Calu3 (cell line): ENCODE data around the gene ADPRHL1. TPM values are rescaled to one million over a fixed set of nuclear protein-coding genes. Genes with fewer than 3 reads are reported as not detected.

Source experiments
- BruUV-seq: library from RNA; stranded (reverse); fragments of 400-500 nt; replicated peaks from 2 replicates; lab custom pipeline; 2021; lab: Mats Ljungman, UMichigan
- CTCF ChIA-PET: fragments of 300-600 bp; sonication (Branson Sonifier 250); formaldehyde crosslinking; loops from one replicate; lab custom pipeline; 2022; ENCODE audit warnings: antibody characterized with exemption; lab: Charles Lee
- DNase-seq: peaks from one replicate; pipeline ENCODE4 v3.0.0; 2022
- H3K27ac Mint-ChIP-seq: one replicate; pipeline ENCODE4 v1.8.0; 2022; ENCODE audit warnings: mixed read lengths; ENCODE audit not compliant: unreplicated experiment
- H3K27me3 Mint-ChIP-seq: one replicate; pipeline ENCODE4 v1.8.0; 2022; ENCODE audit warnings: mixed read lengths; ENCODE audit not compliant: unreplicated experiment
- H3K36me3 Mint-ChIP-seq: one replicate; pipeline ENCODE4 v1.8.0; 2022; ENCODE audit warnings: mild to moderate bottlenecking, moderate library complexity, mixed read lengths; ENCODE audit not compliant: insufficient read depth, unreplicated experiment
- H3K4me1 Mint-ChIP-seq: one replicate; pipeline ENCODE4 v1.8.0; 2022; ENCODE audit warnings: mild to moderate bottlenecking, low read depth, mixed read lengths; ENCODE audit not compliant: unreplicated experiment
- H3K4me3 Mint-ChIP-seq: one replicate; pipeline ENCODE4 v1.8.0; 2022; ENCODE audit warnings: mild to moderate bottlenecking, low read depth, moderate library complexity, mixed read lengths; ENCODE audit not compliant: unreplicated experiment
- H3K9me3 Mint-ChIP-seq: one replicate; pipeline ENCODE4 v1.8.0; 2022; ENCODE audit warnings: low read depth, mixed read lengths; ENCODE audit not compliant: unreplicated experiment
- CTCF ChIP-seq: fragments of 200-600 bp; IDR thresholded peaks from one replicate; pipeline ENCODE4 v1.8.0; 2022; ENCODE audit warnings: antibody characterized with exemption; ENCODE audit not compliant: unreplicated experiment
- intact Hi-C: fragments of 100-400 bp; cut with micrococcal nuclease; formaldehyde crosslinking; loops from one replicate; pipeline ENCODE4 v1.10.0; 2022; ENCODE audit not compliant: unreplicated experiment
- total RNA-seq: library from RNA; stranded (reverse); gene quantifications from 2 replicates; pipeline ENCODE4 v1.2.3, GENCODE V29; 2022

Gene ADPRHL1
- total RNA-seq, 1 experiment from 2014 or later, result 2.0 TPM

- H3K4me1 Mint-ChIP-seq, result no peaks in the 10 kb centered on the region
- TF ChIP-seq CTCF, result no peak
- H3K27ac Mint-ChIP-seq, result no peak overlapping the region
- H3K27me3 Mint-ChIP-seq, result no peaks in the 10 kb centered on the region
- CTCF ChIA-PET, result no interaction called here
- no TSS peak for BruUV-seq
- peaks cover 6% of the 10 kb centered on the region for H3K36me3 Mint-ChIP-seq
- DNase-seq, result no peak
- intact Hi-C loops, result no loop called here
- no peak overlapping the region for H3K4me3 Mint-ChIP-seq
- no peaks in the 10 kb centered on the region for H3K9me3 Mint-ChIP-seq
These were observed 16.3 kb upstream of the ADPRHL1 start for GRCh38 chr13:113469582-113469981.

- CTCF ChIA-PET, result no interaction called here
- no peak overlapping the region for H3K4me3 Mint-ChIP-seq
- no peaks in the 10 kb centered on the region for H3K4me1 Mint-ChIP-seq
- intact Hi-C loops, result no loop called here
- DNase-seq, result no peak
- no peak for TF ChIP-seq CTCF
- H3K27me3 Mint-ChIP-seq, result no peaks in the 10 kb centered on the region
- BruUV-seq, result no TSS peak
- H3K9me3 Mint-ChIP-seq, result no peaks in the 10 kb centered on the region
- H3K36me3 Mint-ChIP-seq, result peaks cover 6% of the 10 kb centered on the region
- H3K27ac Mint-ChIP-seq, result no peak overlapping the region
These were observed 15.3 kb upstream of the ADPRHL1 start for GRCh38 chr13:113468472-113469201.

GRCh38 chr13:113468029-113468428 is 14.7 kb upstream of the ADPRHL1 start:
- Mint-ChIP-seq H3K4me1 (no peaks in the 10 kb centered on the region), H3K9me3 (no peaks in the 10 kb centered on the region), H3K36me3 (peaks cover 6% of the 10 kb centered on the region), H3K27me3 (no peaks in the 10 kb centered on the region), H3K4me3 (no peak overlapping the region), H3K27ac (no peak overlapping the region)
- CTCF ChIA-PET, result no interaction called here
- no peak for DNase-seq
- intact Hi-C loops, result no loop called here
- no TSS peak for BruUV-seq
- TF ChIP-seq CTCF, result no peak

GRCh38 chr13:113466383-113466782 is 13.1 kb upstream of the ADPRHL1 start:
- no peaks in the 10 kb centered on the region for H3K9me3 Mint-ChIP-seq

More at GRCh38 chr13:113466383-113466782, 13.1 kb upstream of the ADPRHL1 start:
- no peak overlapping the region for H3K4me3 Mint-ChIP-seq
- H3K27me3 Mint-ChIP-seq, result no peaks in the 10 kb centered on the region
- H3K27ac Mint-ChIP-seq, result no peak overlapping the region
- peaks cover 4% of the 10 kb centered on the region for H3K36me3 Mint-ChIP-seq
- BruUV-seq, result no TSS peak
- CTCF ChIA-PET, result no interaction called here
- TF ChIP-seq CTCF, result no peak
- H3K4me1 Mint-ChIP-seq, result no peaks in the 10 kb centered on the region
- intact Hi-C loops, result no loop called here
- no peak for DNase-seq
